K562 (cell line): ENCODE results near the gene MTPN. TPM values are rescaled to one million over a fixed set of nuclear protein-coding genes. Genes with fewer than 3 reads are reported as not detected.

Experiments used
- AFF1 ChIP-seq, 2 experiments: fragments of 450-650 bp; IDR thresholded peaks; 2 replicates each; pipeline ENCODE4 v1.6.1; 2018; ENCODE audit warnings: mild to moderate bottlenecking in 2 of 2, low read depth in 1 of 2; ENCODE audit not compliant: partially characterized antibody in 2 of 2
- BCLAF1 ChIP-seq, 2 experiments: fragments of 450-650 bp in 1 of 2; IDR thresholded peaks; 2 replicates each; pipeline ENCODE4 v1.6.1; 2011 to 2017; ENCODE audit warnings: low read depth in 2 of 2, antibody characterized with exemption in 1 of 2, borderline replicate concordance in 1 of 2, low read length in 1 of 2, mild to moderate bottlenecking in 1 of 2, mixed read lengths in 1 of 2; ENCODE audit not compliant: control insufficient read depth in 1 of 2
- CREM ChIP-seq: IDR thresholded peaks from 2 replicates; pipeline ENCODE4 v1.6.1; 2014; ENCODE audit warnings: antibody characterized with exemption, low read depth
- CTBP1 ChIP-seq: fragments of 450-650 bp; IDR thresholded peaks from 2 replicates; pipeline ENCODE4 v1.6.1; 2016; ENCODE audit warnings: borderline replicate concordance
- CXXC5 ChIP-seq: fragments of 250-450 bp; sonication (Bioruptor Pico); IDR thresholded peaks from 2 replicates; pipeline ENCODE4 v1.8.0; 2022; ENCODE audit warnings: inconsistent platforms, mild to moderate bottlenecking, moderate library complexity
- DEAF1 ChIP-seq: fragments of 450-650 bp; formaldehyde crosslinking; IDR thresholded peaks from 2 replicates; pipeline ENCODE4 v1.4.0; 2020; ENCODE audit warnings: mild to moderate bottlenecking, moderate library complexity
- HEY1 ChIP-seq: fragments of 250-450 bp; sonication (Bioruptor Pico); IDR thresholded peaks from 2 replicates; pipeline ENCODE4 v1.5.0; 2020; ENCODE audit warnings: mild to moderate bottlenecking, moderate library complexity, borderline replicate concordance
- HMBOX1 ChIP-seq: sonication (generic); IDR thresholded peaks from 2 replicates; pipeline ENCODE4 v1.6.1; 2016
- NR2C2 ChIP-seq, 2 experiments: fragments of 200-800 bp in 1 of 2; sonication (Bioruptor generic) in 1 of 2; sonication (generic) in 1 of 2; formaldehyde crosslinking in 1 of 2; IDR thresholded peaks; 2 replicates each; pipeline versions ENCODE4 v1.6.1 to v1.8.0; 2016 to 2022; ENCODE audit warnings: mild to moderate bottlenecking in 1 of 2, missing compliant biosample characterization in 1 of 2, missing genetic modification characterization in 1 of 2, missing genetic modification reagents in 1 of 2
- RAD21 ChIP-seq, 2 experiments: fragments of 250-450 bp in 1 of 2; fragments of 450-650 bp in 1 of 2; sonication (Bioruptor Pico) in 1 of 2; formaldehyde crosslinking in 1 of 2; IDR thresholded peaks in 1 of 2; conservative IDR thresholded peaks in 1 of 2; 2 replicates each; pipeline versions ENCODE4 v1.4.0 to v1.8.0; 2020 to 2022; ENCODE audit warnings: mild to moderate bottlenecking in 2 of 2, moderate library complexity in 1 of 2
- ZNF146 ChIP-seq: IDR thresholded peaks from one replicate; pipeline ENCODE4 v1.6.1; 2018; ENCODE audit warnings: missing compliant biosample characterization; ENCODE audit not compliant: unreplicated experiment
- ZNF175 ChIP-seq: fragments of 200-800 bp; sonication (Bioruptor generic); IDR thresholded peaks from 2 replicates; pipeline ENCODE4 v1.6.1; 2016; ENCODE audit warnings: low read depth, mild to moderate bottlenecking, missing genetic modification characterization, missing compliant biosample characterization
- ZNF253 ChIP-seq: fragments of 250-450 bp; sonication (Bioruptor Pico); conservative IDR thresholded peaks from 2 replicates; pipeline ENCODE4 v1.6.1; 2021; ENCODE audit warnings: mild to moderate bottlenecking
- ZNF408 ChIP-seq: fragments of 250-450 bp; sonication (Bioruptor Pico); IDR thresholded peaks from 2 replicates; pipeline ENCODE4 v1.4.0; 2020; ENCODE audit warnings: low read depth, mild to moderate bottlenecking, moderate library complexity
- polyA plus RNA-seq, 8 experiments: library from polyadenylated mRNA; depleted of rRNA in 4 of 8; stranded (reverse) in 5 of 8; unstranded in 3 of 8; fragments of >200 nt; fragmentation: Nextera tagmentation in 2 of 8; fragmentation: Illumina TruSeq in 1 of 8; extraction: Ambion mirVana in 2 of 8; extraction: Trizol in 1 of 8; gene quantifications; 2 replicates each; pipeline versions ENCODE4 v1.2.1 to v1.2.3, GENCODE V29; 2011 to 2014; ENCODE audit warnings: inconsistent platforms in 1 of 8, missing spikeins in 1 of 8
- total RNA-seq, 7 experiments: library from RNA; depleted of rRNA in 6 of 7; stranded (reverse); fragments of >200 nt in 6 of 7; fragmentation: Illumina TruSeq in 2 of 7; extraction: Trizol in 2 of 7; gene quantifications; 2 replicates each; pipeline versions ENCODE4 v1.2.1 to v1.2.3, GENCODE V29; 2011 to 2021; ENCODE audit warnings: low replicate concordance in 1 of 7

Gene MTPN
- total and polyA plus RNA-seq, 9 of the 15 experiments (the other 6 are each of a cell fraction or from before 2014, with no cell fraction given), result 68.5 to 261 (median 156) TPM

GRCh38 chr7:135980012-135980551, 2.9 kb upstream of the MTPN start (continued):
- TF ChIP-seq HEY1 (no peak), ZNF146 (CRISPR knock-in tag) (no peak), BCLAF1 (IDR thresholded peaks at IDR 0.05; ENCODE audit: borderline replicate concordance in 1 of 2, control insufficient read depth in 1 of 2, low read depth in 2 of 2, low read length in 1 of 2) (no peak), CTBP1 (no peak), RAD21 (CRISPR knock-in tag; conservative IDR thresholded peaks at IDR 0.05 in 1 of 2, IDR thresholded peaks at IDR 0.05 in 1 of 2) (0 out of 4 replicates have a peak, but pooled peaks of 1 of the 2 experiments have one; percentile 2), CXXC5 (CRISPR knock-in tag) (no peak), HMBOX1 (peak; percentile 29; the same call in 1 of the 2 replicates), ZNF175 (CRISPR knock-in tag) (0 out of 2 replicates have a peak, but pooled peaks have one; percentile 26), CREM (no peak), AFF1 (IDR thresholded peaks at IDR 0.05; ENCODE audit: low read depth in 1 of 2, partially characterized antibody in 2 of 2) (no peak), NR2C2 (CRISPR knock-in tag; IDR thresholded peaks at IDR 0.05) (no peak), NR2C2 (tag; IDR thresholded peaks at IDR 0.05) (0 out of 2 replicates have a peak, but pooled peaks have one; percentile 45), ZNF408 (CRISPR knock-in tag) (no peak), ZNF253 (CRISPR knock-in tag) (no peak), DEAF1 (CRISPR knock-in tag) (no peak)
